Umbilical cord (tissue), 2 donors: Measurements from ENCODE around the gene PPP1R9A. TPM values are rescaled to one million over a fixed set of nuclear protein-coding genes. Genes with fewer than 3 reads are reported as not detected.
A peak's percentile ranks its signal among the peaks of the same experiment; 100 is the strongest.

Experiments
- DNase-seq: peaks from one replicate; pipeline ENCODE4 v3.0.0-alpha.2; 2015; ENCODE audit warnings: low spot score
- total RNA-seq: library from RNA; depleted of rRNA; stranded (reverse); fragments of >200 nt; gene quantifications from one replicate; pipeline ENCODE4 v1.2.3, GENCODE V29; 2014; ENCODE audit warnings: low replicate concordance; ENCODE audit not compliant: insufficient read depth

Gene PPP1R9A
- total RNA-seq, 1 donor from 2014 or later, result 10.4 TPM

- no peak for DNase-seq
Observed at GRCh38 chr7:95201727-95202126, 294.3 kb downstream of the PPP1R9A start.

- DNase-seq, result no peak
Observed at GRCh38 chr7:95204618-95205017, 297.2 kb downstream of the PPP1R9A start.

- peak; percentile 64 for DNase-seq
Observed at GRCh38 chr7:95205665-95206225, 298.4 kb downstream of the PPP1R9A start.

GRCh38 chr7:95209276-95209675 lies 301.9 kb downstream of the PPP1R9A start:
- DNase-seq, result no peak

- no peak for DNase-seq
Observed at GRCh38 chr7:95209788-95210187, 302.4 kb downstream of the PPP1R9A start.

- no peak for DNase-seq
Observed at GRCh38 chr7:95213148-95213547, 305.8 kb downstream of the PPP1R9A start.

- DNase-seq, result no peak
Observed at GRCh38 chr7:95213809-95214492, 306.6 kb downstream of the PPP1R9A start.

GRCh38 chr7:95219721-95220120 lies 312.3 kb downstream of the PPP1R9A start:
- DNase-seq, result no peak

- DNase-seq, result no peak
Observed at GRCh38 chr7:95220328-95220727, 312.9 kb downstream of the PPP1R9A start.

GRCh38 chr7:95225301-95225700 lies 317.9 kb downstream of the PPP1R9A start:
- DNase-seq, result no peak

GRCh38 chr7:95229301-95229700 lies 321.9 kb downstream of the PPP1R9A start:
- DNase-seq, result no peak

GRCh38 chr7:95238252-95238943 lies 331.0 kb downstream of the PPP1R9A start:
- DNase-seq, result no peak

- DNase-seq, result no peak
Observed at GRCh38 chr7:95240921-95241320, 333.5 kb downstream of the PPP1R9A start.

GRCh38 chr7:95242266-95242665 lies 334.9 kb downstream of the PPP1R9A start:
- DNase-seq, result peak; percentile 12

GRCh38 chr7:95244616-95245015 lies 337.2 kb downstream of the PPP1R9A start:
- no peak for DNase-seq

GRCh38 chr7:95245828-95246500 lies 338.6 kb downstream of the PPP1R9A start:
- no peak for DNase-seq

GRCh38 chr7:95246831-95247370 lies 339.5 kb downstream of the PPP1R9A start:
- DNase-seq, result peak; percentile 73

GRCh38 chr7:95250571-95250970 lies 343.2 kb downstream of the PPP1R9A start:
- no peak for DNase-seq

- no peak for DNase-seq
Observed at GRCh38 chr7:95251966-95252365, 344.6 kb downstream of the PPP1R9A start.

GRCh38 chr7:95253986-95254385 lies 346.6 kb downstream of the PPP1R9A start:
- no peak for DNase-seq

- no peak for DNase-seq
Observed at GRCh38 chr7:95255691-95256090, 348.3 kb downstream of the PPP1R9A start.

GRCh38 chr7:95261895-95262415 lies 354.6 kb downstream of the PPP1R9A start:
- DNase-seq, result no peak
